Keratinocyte (primary cell): ENCODE measurements around the gene CCM2. TPM values are rescaled to one million over a fixed set of nuclear protein-coding genes. Genes with fewer than 3 reads are reported as not detected.

Experiments used
- DNase-seq: peaks from one replicate; pipeline ENCODE4 v3.0.0-alpha.2; 2011; ENCODE audit warnings: low read depth, missing footprints, low spot score
- FAIRE-seq: peaks from 2 replicates; lab custom pipeline; 2011; peaks lifted over from hg19 to GRCh38; lab: Jason Lieb, UNC
- H2AFZ ChIP-seq: 2 replicates; pipeline ENCODE4 v1.6.0; 2012; ENCODE audit warnings: low read length, control low read depth, inconsistent platforms; ENCODE audit not compliant: control insufficient read depth
- H3K27ac ChIP-seq: 2 replicates; pipeline ENCODE4 v1.5.1; 2011; ENCODE audit warnings: low read length; ENCODE audit not compliant: control insufficient read depth, insufficient read depth
- H3K27me3 ChIP-seq: 3 replicates; pipeline ENCODE4 v1.6.0; 2011; ENCODE audit warnings: low read length; ENCODE audit not compliant: control insufficient read depth, insufficient read depth; ENCODE audit errors: extremely low read depth
- H3K36me3 ChIP-seq, 2 experiments: 2 replicates in 1 of 2; 3 replicates in 1 of 2; pipeline ENCODE4 v1.5.1; 2011; ENCODE audit warnings: low read length in 2 of 2, mild to moderate bottlenecking in 1 of 2; ENCODE audit not compliant: control insufficient read depth in 2 of 2, insufficient read depth in 2 of 2; ENCODE audit errors: extremely low read depth in 1 of 2
- H3K4me1 ChIP-seq: 3 replicates; pipeline ENCODE4 v1.5.1; 2011; ENCODE audit warnings: low read length; ENCODE audit not compliant: control insufficient read depth, insufficient read depth; ENCODE audit errors: extremely low read depth
- H3K4me2 ChIP-seq: 3 replicates; pipeline ENCODE4 v1.6.0; 2011; ENCODE audit warnings: low read depth, low read length; ENCODE audit not compliant: control insufficient read depth, insufficient read depth; ENCODE audit errors: extremely low read depth
- H3K4me3 ChIP-seq, 3 experiments: fragments of 200-600 bp in 1 of 3; sonication (generic) in 1 of 3; 2 replicates in 2 of 3; 3 replicates in 1 of 3; pipeline ENCODE4 v1.5.1; 2011 to 2016; ENCODE audit warnings: low read length in 3 of 3, mild to moderate bottlenecking in 3 of 3, control low read depth in 2 of 3, inconsistent platforms in 1 of 3, low read depth in 1 of 3, mixed read lengths in 1 of 3, mixed run types in 1 of 3, moderate library complexity in 1 of 3; ENCODE audit not compliant: control insufficient read depth in 2 of 3, insufficient read depth in 2 of 3; ENCODE audit errors: extremely low read depth in 1 of 3
- H3K79me2 ChIP-seq: 2 replicates; pipeline ENCODE4 v1.6.0; 2012; ENCODE audit warnings: low read length; ENCODE audit not compliant: control insufficient read depth, insufficient read depth
- H3K9ac ChIP-seq: 3 replicates; pipeline ENCODE4 v1.6.0; 2011; ENCODE audit warnings: low read length; ENCODE audit not compliant: control insufficient read depth, insufficient read depth; ENCODE audit errors: extremely low read depth
- H3K9me1 ChIP-seq: 3 replicates; pipeline ENCODE4 v1.6.0; 2011; ENCODE audit warnings: low read length; ENCODE audit not compliant: control insufficient read depth, insufficient read depth; ENCODE audit errors: extremely low read depth
- H3K9me3 ChIP-seq: 2 replicates; pipeline ENCODE4 v1.5.1; 2012; ENCODE audit warnings: low read depth, low read length; ENCODE audit not compliant: control insufficient read depth
- H4K20me1 ChIP-seq: 3 replicates; pipeline ENCODE4 v1.6.0; 2011; ENCODE audit warnings: low read length; ENCODE audit not compliant: control insufficient read depth, insufficient read depth; ENCODE audit errors: extremely low read depth
- CTCF ChIP-seq, 3 experiments: IDR thresholded peaks in 1 of 3; conservative IDR thresholded peaks in 1 of 3; optimal IDR thresholded peaks in 1 of 3; 2 replicates in 2 of 3; 3 replicates in 1 of 3; pipeline versions ENCODE3 to v1.5.1; 2011; ENCODE audit warnings: low read length in 3 of 3, mild to moderate bottlenecking in 3 of 3, moderate library complexity in 2 of 3, control low read depth in 1 of 3, inconsistent platforms in 1 of 3; ENCODE audit not compliant: insufficient read depth in 2 of 3; ENCODE audit errors: extremely low read depth in 1 of 3
- EZH2 ChIP-seq: IDR thresholded peaks from one replicate; pipeline ENCODE4 v1.6.1; 2012; ENCODE audit warnings: inconsistent platforms, mild to moderate bottlenecking, low read length, moderate library complexity
- dilution Hi-C: fragments of 300-500 bp; cut with MboI; formaldehyde crosslinking; loops from one replicate; pipeline ENCODE4 v1.7.0; 2020; ENCODE audit warnings: low sequenced_read_pairs; ENCODE audit not compliant: extremely low pct_ligation_motif_present
- polyA plus RNA-seq, 5 experiments: library from polyadenylated mRNA; depleted of rRNA in 3 of 5; stranded (reverse) in 3 of 5; stranded (forward) in 1 of 5; unstranded in 1 of 5; fragments of >200 nt; gene quantifications; 1 replicate in 1 of 5; 2 replicates in 3 of 5; 3 replicates in 1 of 5; pipeline versions ENCODE4 v1.2.1 to v1.2.3, GENCODE V29; 2011 to 2012; ENCODE audit warnings: missing spikeins in 2 of 5, low read depth in 1 of 5, low replicate concordance in 1 of 5

The CCM2 gene
- polyA plus RNA-seq, 1 donor (not counting 4 experiments of a cell fraction or from before 2014, with no cell fraction given), result 44.8 TPM

DNA sequence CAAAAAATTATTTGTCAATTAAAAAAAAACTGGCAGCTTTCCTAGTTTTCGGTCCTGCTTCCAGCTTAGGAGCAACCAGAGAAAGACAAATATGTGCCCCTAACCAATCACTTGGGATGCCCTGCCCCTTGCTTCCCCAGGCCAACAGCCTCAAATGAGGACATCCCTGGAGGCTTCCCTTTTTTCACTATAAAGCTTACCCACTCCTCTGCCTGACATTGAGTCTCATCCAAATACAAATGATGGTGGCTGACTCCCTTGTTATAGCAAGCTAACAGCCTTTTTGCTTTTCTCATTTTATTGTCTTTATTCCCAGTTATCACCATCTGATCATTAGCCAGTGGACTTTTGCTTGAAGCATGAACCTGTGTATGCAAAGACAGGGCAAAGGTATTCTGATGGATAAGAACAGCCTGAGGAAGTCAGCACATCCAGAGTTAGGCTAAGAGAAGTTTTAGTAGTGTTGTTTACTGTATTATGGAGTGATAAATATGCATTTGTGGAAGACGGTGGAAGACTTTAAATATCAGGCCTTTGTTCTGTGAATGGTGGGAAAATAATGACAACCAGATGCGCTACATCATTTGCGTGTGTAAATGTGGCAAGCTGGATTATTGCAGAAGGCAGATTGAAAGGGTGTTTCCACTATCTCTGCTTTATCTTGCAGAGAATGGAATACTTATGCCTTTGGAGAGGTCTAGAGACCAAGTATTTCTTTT is 1.7 kb upstream of the CCM2 start:
- dilution Hi-C loops, result no loop called here

DNA sequence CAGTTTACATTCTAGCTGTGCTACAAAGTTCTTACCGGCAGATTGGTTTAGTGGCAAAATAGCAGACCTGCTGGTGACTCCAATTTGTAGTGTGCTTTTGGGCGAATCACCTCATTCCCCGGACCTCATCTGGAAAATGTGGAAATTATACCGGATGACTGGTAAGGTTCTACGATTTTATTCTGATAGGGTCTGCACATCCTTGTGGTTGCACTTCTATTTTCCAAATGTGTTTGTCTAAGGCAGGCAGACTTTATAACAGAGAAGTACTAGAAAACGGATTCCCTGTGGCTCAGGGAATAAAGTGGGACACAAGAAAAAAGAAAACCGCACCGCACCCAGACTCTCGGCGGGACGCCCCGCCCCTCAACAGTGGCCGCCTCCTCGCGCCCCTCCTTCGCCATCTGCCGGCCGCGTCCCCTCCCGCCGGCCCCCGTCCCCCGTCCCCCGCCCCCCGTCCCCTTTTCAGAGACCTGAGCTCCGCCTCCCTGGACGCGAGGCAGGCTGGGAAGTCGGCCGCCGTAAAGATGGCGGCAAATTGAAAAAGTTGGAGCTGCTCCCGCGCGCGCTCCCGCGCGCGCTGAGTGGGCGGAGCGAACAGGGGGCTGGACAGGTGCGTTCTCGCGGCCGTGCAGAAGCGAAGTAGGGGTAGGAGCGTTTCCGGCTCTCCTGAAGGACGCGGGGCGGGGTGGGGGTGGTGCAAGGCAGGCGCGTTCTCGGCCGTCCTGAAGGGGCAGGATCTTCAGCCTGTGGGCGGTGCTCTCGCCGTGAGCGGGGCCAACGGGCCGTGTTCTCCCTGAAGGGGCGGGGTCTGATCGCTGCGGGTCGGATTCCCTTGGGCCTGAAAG is 532 bp upstream of the CCM2 start:
- peak overlapping the region; percentile 87 for H3K4me2 ChIP-seq
- H3K79me2 ChIP-seq, result peaks cover 31% of the 10 kb centered on the region
- no peaks in the 10 kb centered on the region for H3K9me3 ChIP-seq
- dilution Hi-C loops, result no loop called here
- H4K20me1 ChIP-seq, result no peaks in the 10 kb centered on the region
- H3K36me3 ChIP-seq, result peaks cover 1 to 6% of the 10 kb centered on the region in 2 experiments
- TF ChIP-seq CTCF (optimal IDR thresholded peaks at IDR 0.05 in 1 of 3, IDR thresholded peaks at IDR 0.05 in 1 of 3, conservative IDR thresholded peaks at IDR 0.05 in 1 of 3; ENCODE audit: extremely low read depth in 1 of 3, insufficient read depth in 2 of 3, low read length in 3 of 3) (peak in 1 of 3 experiments; percentile 25), EZH2 (no peak)
- H3K9ac ChIP-seq, result peak overlapping the region; percentile 77
- DNase-seq, result peak; percentile 92
- H3K4me3 ChIP-seq, result peak overlapping the region; percentile 78 to 92 (median 81)
- peaks cover 23% of the 10 kb centered on the region for H3K4me1 ChIP-seq
- peak overlapping the region; percentile 98 for H2AFZ ChIP-seq
- H3K27me3 ChIP-seq, result no peaks in the 10 kb centered on the region
- peak overlapping the region; percentile 84 for H3K27ac ChIP-seq
- no peaks in the 10 kb centered on the region for H3K9me1 ChIP-seq
- FAIRE-seq, result no peak

More for the DNA sequence above, 1.7 kb upstream of the CCM2 start:
- DNase-seq (no peak), FAIRE-seq (no peak)
- Histone ChIP-seq H3K9me1 (no peaks in the 10 kb centered on the region), H3K79me2 (peaks cover 20% of the 10 kb centered on the region), H3K36me3 (peaks cover 0 to 1% of the 10 kb centered on the region in 2 experiments), H3K9ac (no peak overlapping the region), H3K4me2 (peak overlapping the region; percentile 53), H3K27ac (no peak overlapping the region), H3K4me3 (no peak overlapping the region), H3K27me3 (no peaks in the 10 kb centered on the region), H3K9me3 (no peaks in the 10 kb centered on the region), H2AFZ (no peak overlapping the region), H4K20me1 (no peaks in the 10 kb centered on the region), H3K4me1 (peaks cover 23% of the 10 kb centered on the region)
- TF ChIP-seq EZH2 (no peak), CTCF (optimal IDR thresholded peaks at IDR 0.05 in 1 of 3, IDR thresholded peaks at IDR 0.05 in 1 of 3, conservative IDR thresholded peaks at IDR 0.05 in 1 of 3; ENCODE audit: extremely low read depth in 1 of 3, insufficient read depth in 2 of 3, low read length in 3 of 3) (no peak)
